C4-2B (cell line): ENCODE measurements around the gene MRPL1.

Experiments
- CTCF ChIP-seq: fragments of 450-650 bp; conservative IDR thresholded peaks from 2 replicates; pipeline ENCODE4 v1.5.1; 2017; ENCODE audit warnings: mild to moderate bottlenecking
- ZFX ChIP-seq: fragments of 450-650 bp; IDR thresholded peaks from 2 replicates; pipeline ENCODE4 v1.6.1; 2017

GRCh38 chr4:77816546-77816945, 46.1 kb upstream of the MRPL1 start:
- TF ChIP-seq CTCF (no peak), ZFX (no peak)
